Gastroesophageal sphincter (tissue), 4 donors: ENCODE measurements around the gene XDH. TPM values are rescaled to one million over a fixed set of nuclear protein-coding genes. Genes with fewer than 3 reads are reported as not detected.

Experiments used
- ATAC-seq: fragments of 150-250 bp; one replicate; pipeline ENCODE4 v1.9.1; 2016; ENCODE audit warnings: mild to moderate bottlenecking, moderate library complexity
- H3K27ac ChIP-seq, 4 donors: fragments of 200-600 bp; sonication (generic) in 3 of 4; 1 replicate in 3 of 4; 2 replicates in 1 of 4; pipeline ENCODE4 v1.5.1; 2016 to 2019
- H3K27me3 ChIP-seq: fragments of 200-600 bp; sonication (generic); one replicate; pipeline ENCODE4 v1.5.1; 2019
- H3K36me3 ChIP-seq, 2 donors: fragments of 200-600 bp; sonication (generic); one replicate each; pipeline ENCODE4 v1.5.1; 2019; ENCODE audit warnings: control low read depth in 1 of 2
- H3K4me1 ChIP-seq, 3 donors: fragments of 200-600 bp; sonication (generic); 1 replicate in 2 of 3; 2 replicates in 1 of 3; pipeline ENCODE4 v1.5.1; 2016 to 2019; ENCODE audit warnings: control low read depth in 2 of 3
- H3K4me3 ChIP-seq, 2 donors: fragments of 200-600 bp; sonication (generic); one replicate each; pipeline ENCODE4 v1.5.1; 2019; ENCODE audit warnings: mild to moderate bottlenecking in 1 of 2, moderate library complexity in 1 of 2
- H3K9me3 ChIP-seq, 3 donors: fragments of 200-600 bp; sonication (generic); one replicate each; pipeline ENCODE4 v1.5.1; 2017 to 2019; ENCODE audit warnings: control low read depth in 2 of 3
- EP300 ChIP-seq: sonication (generic); formaldehyde crosslinking; IDR thresholded peaks from one replicate; pipeline ENCODE4 v1.6.1; 2017; ENCODE audit warnings: antibody characterized with exemption, mild to moderate bottlenecking
- POLR2A ChIP-seq, 2 donors: fragments of 450-650 bp; IDR thresholded peaks; one replicate each; pipeline ENCODE4 v1.6.1; 2017; ENCODE audit warnings: antibody characterized with exemption in 2 of 2, mild to moderate bottlenecking in 2 of 2, moderate library complexity in 1 of 2
- POLR2AphosphoS5 ChIP-seq: sonication (generic); formaldehyde crosslinking; IDR thresholded peaks from one replicate; pipeline ENCODE4 v1.6.1; 2017; ENCODE audit warnings: antibody characterized with exemption
- WGBS, 2 donors: methylation state at CpG; one replicate each; pipeline ENCODE4 v1.1.5; 2018; ENCODE audit warnings: low coverage in 1 of 2; 5-methylcytosine and 5-hydroxymethylcytosine counted together
- total RNA-seq, 4 donors: library from RNA; depleted of rRNA; stranded (reverse); fragments of >200 nt; gene quantifications; one replicate each; pipeline ENCODE4 v1.1.0, GENCODE V29; 2016
- TF ChIP-seq, protein P1 (sequence below), 4 experiments: fragments of 200-600 bp in 2 of 4; fragments of 450-650 bp in 2 of 4; sonication (generic) in 1 of 4; IDR thresholded peaks; one replicate each; pipeline ENCODE4 v1.5.1; 2017 to 2019; ENCODE audit warnings: antibody characterized with exemption in 4 of 4, mild to moderate bottlenecking in 2 of 4, moderate library complexity in 2 of 4

XDH gene
- total RNA-seq, 4 donors from 2014 or later = under 0.01 to 2.8 (median 0.08) TPM; not detected in 1

DNA sequence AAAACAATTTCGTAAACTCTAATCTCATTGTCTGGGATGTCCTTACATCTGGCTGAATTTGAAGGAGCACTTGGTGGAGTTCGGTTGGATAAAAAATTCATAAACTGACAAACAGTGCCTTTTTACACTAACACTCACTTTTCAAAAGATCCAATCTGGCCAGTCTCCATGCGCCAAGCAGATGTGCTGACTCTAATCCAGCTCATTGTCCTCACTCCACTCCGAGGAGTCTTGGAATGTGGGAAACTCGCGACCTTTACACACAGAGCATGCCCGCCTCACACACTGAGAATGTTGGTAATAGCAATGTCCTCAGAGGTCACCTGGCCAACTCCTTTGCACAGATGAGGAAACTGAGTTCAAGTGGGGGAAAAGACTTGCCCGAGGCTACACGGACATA is 66.8 kb downstream of the XDH start:
- Histone ChIP-seq H3K4me1 (no peaks in the 10 kb centered on the region), H3K9me3 (peaks cover 0 to 7% (median 0%) of the 10 kb centered on the region in 3 donors), H3K4me3 (no peak overlapping the region), H3K36me3 (no peaks in the 10 kb centered on the region), H3K27me3 (peaks cover 10% of the 10 kb centered on the region), H3K27ac (no peak overlapping the region)
- TF ChIP-seq POLR2A (IDR thresholded peaks at IDR 0.05) (no peak), EP300 (no peak), POLR2AphosphoS5 (no peak)
- TF ChIP-seq, protein P1, sequence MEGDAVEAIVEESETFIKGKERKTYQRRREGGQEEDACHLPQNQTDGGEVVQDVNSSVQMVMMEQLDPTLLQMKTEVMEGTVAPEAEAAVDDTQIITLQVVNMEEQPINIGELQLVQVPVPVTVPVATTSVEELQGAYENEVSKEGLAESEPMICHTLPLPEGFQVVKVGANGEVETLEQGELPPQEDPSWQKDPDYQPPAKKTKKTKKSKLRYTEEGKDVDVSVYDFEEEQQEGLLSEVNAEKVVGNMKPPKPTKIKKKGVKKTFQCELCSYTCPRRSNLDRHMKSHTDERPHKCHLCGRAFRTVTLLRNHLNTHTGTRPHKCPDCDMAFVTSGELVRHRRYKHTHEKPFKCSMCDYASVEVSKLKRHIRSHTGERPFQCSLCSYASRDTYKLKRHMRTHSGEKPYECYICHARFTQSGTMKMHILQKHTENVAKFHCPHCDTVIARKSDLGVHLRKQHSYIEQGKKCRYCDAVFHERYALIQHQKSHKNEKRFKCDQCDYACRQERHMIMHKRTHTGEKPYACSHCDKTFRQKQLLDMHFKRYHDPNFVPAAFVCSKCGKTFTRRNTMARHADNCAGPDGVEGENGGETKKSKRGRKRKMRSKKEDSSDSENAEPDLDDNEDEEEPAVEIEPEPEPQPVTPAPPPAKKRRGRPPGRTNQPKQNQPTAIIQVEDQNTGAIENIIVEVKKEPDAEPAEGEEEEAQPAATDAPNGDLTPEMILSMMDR (IDR thresholded peaks at IDR 0.05) = no peak
- WGBS, 2 donors = 0 to 75% methylated on average over 2 to 3 of the region's 9 CpGs
- no peak for ATAC-seq

DNA sequence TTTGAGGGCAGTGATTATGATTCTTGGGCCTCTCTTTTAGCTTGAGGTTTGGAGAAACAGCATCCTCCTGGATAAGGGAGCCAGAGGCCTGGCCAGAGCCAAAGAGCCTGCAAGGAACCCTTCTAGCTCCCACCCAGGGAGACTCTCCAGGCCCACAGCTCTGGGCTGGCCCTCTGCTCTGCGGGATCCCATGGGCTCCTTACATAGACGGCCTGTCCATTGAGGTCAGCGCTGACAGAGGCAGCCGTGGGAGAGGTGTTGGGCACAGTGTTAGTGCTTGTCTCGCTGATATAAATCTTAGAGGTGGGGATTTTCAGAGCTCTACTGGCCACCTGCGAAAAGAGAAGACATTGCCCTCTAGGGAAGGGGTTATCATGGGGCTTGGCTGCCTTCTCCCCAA is 67.2 kb downstream of the XDH start:
- no peaks in the 10 kb centered on the region for H3K36me3 ChIP-seq
- no peak for ATAC-seq
- no peak overlapping the region for H3K4me3 ChIP-seq
- TF ChIP-seq, protein P1 (IDR thresholded peaks at IDR 0.05) = no peak
- TF ChIP-seq POLR2A (IDR thresholded peaks at IDR 0.05) (no peak), POLR2AphosphoS5 (no peak), EP300 (no peak)
- peaks cover 7% of the 10 kb centered on the region for H3K27me3 ChIP-seq
- WGBS, 2 donors = no CpG with 5 or more reads among the region's 6 CpGs
- H3K4me1 ChIP-seq = no peaks in the 10 kb centered on the region
- no peak overlapping the region for H3K27ac ChIP-seq
- H3K9me3 ChIP-seq = peaks cover 0 to 7% (median 0%) of the 10 kb centered on the region in 3 donors

DNA sequence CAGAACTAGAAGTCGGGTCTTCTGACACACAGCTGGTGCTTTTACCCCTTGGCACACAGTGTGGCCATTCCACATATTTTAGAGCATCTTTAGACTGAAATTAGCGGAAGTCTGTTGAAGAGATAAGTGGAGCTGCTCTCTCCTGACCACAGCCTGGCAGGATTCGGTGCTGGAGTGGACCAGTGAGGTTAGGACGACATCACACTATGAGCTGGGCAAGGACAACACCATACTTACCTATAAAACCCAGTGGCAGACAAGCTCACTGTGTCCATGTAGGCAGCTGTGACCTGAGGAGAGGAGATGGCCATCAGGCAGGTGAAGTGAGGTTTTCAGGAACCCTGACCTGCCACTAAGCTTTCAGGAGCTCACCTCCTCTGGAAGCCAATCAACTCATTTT is 70.1 kb downstream of the XDH start:
- Histone ChIP-seq H3K36me3 (no peaks in the 10 kb centered on the region), H3K4me1 (no peaks in the 10 kb centered on the region), H3K27me3 (peaks cover 7% of the 10 kb centered on the region), H3K9me3 (no peaks in the 10 kb centered on the region), H3K27ac (no peak overlapping the region), H3K4me3 (no peak overlapping the region)
- TF ChIP-seq POLR2AphosphoS5 (no peak), EP300 (no peak), POLR2A (IDR thresholded peaks at IDR 0.05) (no peak)
- TF ChIP-seq, protein P1 (IDR thresholded peaks at IDR 0.05) = no peak
- 83 to 100% methylated on average over 1 to 2 of the region's 4 CpGs for WGBS, 2 donors
- ATAC-seq = no peak

DNA sequence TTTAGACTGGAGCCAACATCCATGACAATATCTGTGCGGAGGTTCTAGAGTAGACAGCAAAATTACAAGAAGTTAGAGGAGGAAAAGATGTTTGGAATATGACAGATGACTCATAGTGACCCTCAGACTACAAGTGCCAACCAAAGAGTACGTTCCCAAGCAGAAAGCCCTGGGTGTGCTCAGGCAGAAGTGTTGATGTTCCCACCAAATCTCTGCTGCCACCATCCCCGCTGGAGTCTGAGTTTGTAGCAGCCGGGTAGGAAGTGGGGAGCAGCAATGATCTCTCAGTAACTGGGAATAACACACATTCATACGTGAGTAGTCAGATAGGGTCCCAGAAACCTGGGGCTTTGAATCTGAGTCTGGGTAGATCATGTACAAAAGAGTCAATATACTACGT is 73.2 kb downstream of the XDH start:
- H3K4me3 ChIP-seq = no peak overlapping the region
- H3K27ac ChIP-seq = no peak overlapping the region
- TF ChIP-seq POLR2A (IDR thresholded peaks at IDR 0.05) (no peak), EP300 (no peak), POLR2AphosphoS5 (no peak)
- TF ChIP-seq, protein P1 (IDR thresholded peaks at IDR 0.05) = no peak
- 83% methylated on average over 1 to 5 of the region's 6 CpGs for WGBS, 2 donors
- no peaks in the 10 kb centered on the region for H3K36me3 ChIP-seq
- ATAC-seq = no peak
- H3K4me1 ChIP-seq = no peaks in the 10 kb centered on the region
- H3K9me3 ChIP-seq = no peaks in the 10 kb centered on the region
- H3K27me3 ChIP-seq = peaks cover 7% of the 10 kb centered on the region

DNA sequence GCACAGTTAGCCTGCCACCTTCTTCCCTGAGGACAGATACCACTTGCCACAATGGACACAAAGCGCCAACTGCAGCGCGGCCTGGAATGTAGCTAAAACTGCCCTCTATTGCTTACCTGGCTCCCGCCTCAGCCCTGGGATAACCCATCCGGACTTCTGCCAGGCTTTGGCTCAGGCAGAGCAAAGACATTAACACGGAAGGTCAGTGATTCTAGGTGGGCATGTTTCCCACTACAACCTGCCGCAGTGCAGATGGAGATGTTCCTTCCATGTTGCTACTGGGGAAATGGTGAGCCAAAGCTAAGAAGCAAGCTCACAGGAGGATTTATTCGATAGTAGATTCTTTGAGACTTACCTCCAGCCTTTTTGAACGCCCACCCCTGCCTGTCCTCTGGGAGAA is 74.8 kb downstream of the XDH start:
- 80 to 100% methylated on average over 1 of the region's 9 CpGs for WGBS, 2 donors
- Histone ChIP-seq H3K27me3 (peaks cover 5% of the 10 kb centered on the region), H3K36me3 (no peaks in the 10 kb centered on the region), H3K4me3 (no peak overlapping the region), H3K27ac (no peak overlapping the region), H3K4me1 (no peaks in the 10 kb centered on the region), H3K9me3 (no peaks in the 10 kb centered on the region)
- no peak for ATAC-seq
- TF ChIP-seq POLR2AphosphoS5 (no peak), EP300 (no peak), POLR2A (IDR thresholded peaks at IDR 0.05) (no peak)
- TF ChIP-seq, protein P1 (IDR thresholded peaks at IDR 0.05) = no peak
